ENCODE data around the gene ARFGAP1.
"Not testable (repeated sequence)": the region's sequence is repeated elsewhere in the genome, so short reads cannot be mapped to it uniquely, and the experiment has no call there.

ARFGAP1 gene

DNA sequence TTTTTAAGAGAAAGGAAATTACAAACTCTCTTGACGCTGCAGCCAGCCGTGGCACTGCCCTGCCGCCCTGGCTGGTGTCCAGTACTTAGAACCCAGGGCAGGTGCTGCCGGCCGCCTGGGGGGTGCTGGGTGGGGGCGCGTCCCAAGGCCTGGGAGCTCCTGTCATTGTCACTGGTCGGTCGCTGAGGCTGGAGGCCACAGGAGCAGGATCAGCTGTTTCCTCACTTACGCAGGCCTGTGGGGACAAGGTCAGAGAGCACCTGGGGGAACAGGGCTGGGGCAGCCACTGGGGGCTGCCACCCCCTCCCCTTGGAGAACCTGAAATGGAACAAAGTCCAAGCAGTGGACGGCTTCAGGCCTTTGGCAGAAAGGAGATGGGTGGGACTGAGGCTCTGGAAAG, 31.3 kb upstream of the ARFGAP1 start:
- no peak for DNase-seq

DNA sequence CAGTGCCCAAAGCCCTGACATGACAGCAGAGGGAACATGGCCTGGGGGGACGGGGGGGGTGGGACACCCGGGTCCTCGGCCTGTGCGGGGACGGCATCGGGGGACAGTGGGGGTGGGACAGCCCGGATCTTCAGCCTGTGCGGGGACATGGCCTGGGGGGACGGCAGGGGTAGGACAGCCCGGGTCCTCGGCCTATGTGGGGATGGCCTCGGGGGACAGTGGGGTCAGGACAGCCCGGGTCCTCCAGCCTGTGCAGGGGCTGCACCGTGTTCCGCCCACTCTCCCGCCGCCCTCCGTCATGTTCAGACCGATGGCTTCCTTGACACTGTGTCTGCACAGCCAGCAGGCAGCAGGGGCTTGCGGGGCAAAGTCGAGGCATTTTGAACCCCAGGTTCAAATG, 29.9 kb upstream of the ARFGAP1 start:
- no peak for DNase-seq

DNA sequence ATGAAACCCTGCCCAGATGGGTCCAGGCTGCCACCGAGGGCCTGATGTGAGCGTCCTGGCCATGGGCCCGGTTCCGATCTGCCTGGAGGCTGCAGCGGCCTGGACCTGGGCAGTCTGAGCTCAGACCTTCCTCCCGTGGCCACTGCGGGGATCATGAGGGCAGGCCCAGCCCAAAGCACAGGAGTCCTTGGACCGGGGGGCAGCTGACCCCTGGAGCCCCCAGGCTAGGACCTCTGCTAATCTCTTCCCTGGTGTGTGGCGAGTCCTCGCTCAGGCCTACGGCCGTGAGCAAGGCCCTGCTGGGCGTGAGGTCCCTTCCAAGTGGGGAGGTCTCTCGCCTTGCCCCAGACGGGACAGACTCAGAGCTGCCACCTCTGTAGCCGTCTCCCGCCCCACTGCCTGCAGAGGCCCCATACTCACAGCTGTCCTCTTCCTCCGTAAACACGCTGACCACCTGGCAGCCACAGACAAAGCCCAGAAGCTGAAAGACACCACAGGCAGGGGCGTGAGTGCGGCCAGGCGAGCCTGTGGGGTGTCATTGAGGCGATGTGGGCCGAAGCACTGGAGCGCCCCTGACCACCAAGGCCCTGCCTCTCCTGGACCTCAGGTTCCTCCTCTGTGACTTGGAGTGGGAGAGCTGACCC, 28.9 kb upstream of the ARFGAP1 start:
- DNase-seq: no peak

DNA sequence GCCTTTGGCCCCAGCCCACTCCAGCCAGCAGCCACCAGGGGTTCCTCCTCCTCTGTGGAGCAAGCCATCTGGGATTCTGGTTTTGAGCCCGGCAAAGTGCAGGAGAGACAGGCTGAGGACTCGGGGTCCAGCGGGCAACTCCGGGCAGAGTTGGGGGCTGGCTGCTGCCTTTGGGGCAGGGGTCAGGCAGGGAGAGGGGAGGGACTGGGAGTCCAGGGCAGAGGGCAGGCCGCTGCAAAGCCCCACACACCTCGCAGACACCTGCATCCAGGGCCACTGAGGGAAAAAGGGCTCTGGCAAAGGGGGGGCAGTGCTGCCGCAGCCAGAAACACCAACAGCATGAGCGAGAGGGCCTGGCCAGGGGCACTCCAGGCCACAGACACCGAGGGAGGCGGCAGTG, 28.1 kb upstream of the ARFGAP1 start:
- no peak for DNase-seq

DNA sequence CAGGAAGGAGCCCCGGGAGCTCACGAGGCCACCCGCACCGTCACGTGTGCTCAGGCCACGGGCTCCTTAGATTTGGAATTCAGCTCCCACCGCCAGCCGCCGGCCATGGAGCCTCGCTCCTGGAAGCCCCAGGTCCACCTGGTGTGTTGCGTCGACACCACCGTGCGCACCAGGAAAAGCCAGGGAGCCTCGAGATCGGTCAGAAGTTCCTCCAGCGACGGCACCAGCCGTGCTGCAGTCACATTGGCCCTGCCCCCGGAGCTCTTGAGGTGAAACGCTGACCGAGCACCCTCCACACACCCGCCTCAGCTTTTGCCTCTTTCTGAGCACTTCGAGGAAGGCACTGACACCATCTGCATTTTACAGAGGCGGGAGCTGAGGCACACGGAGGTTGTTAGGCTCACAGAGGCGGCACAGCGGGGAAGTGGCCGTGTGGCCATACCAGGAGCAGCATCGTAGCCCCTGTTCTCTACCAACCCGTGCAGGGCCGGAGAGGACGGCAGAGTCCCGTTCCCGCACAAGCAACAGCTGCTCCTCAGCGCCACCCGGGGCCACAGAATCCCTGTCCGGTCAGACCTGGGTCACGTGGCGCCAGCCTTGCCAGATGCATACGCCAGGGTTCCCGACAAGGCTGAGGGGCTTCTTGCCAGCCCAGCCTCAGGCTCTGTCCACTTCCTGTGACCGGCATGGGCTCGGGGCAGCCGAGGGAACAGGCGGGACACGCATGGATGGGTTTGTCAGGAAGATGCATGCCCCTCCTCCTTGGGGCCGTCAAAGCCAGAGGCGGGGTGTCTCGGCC, 25.9 kb upstream of the ARFGAP1 start:
- no peak for DNase-seq

DNA sequence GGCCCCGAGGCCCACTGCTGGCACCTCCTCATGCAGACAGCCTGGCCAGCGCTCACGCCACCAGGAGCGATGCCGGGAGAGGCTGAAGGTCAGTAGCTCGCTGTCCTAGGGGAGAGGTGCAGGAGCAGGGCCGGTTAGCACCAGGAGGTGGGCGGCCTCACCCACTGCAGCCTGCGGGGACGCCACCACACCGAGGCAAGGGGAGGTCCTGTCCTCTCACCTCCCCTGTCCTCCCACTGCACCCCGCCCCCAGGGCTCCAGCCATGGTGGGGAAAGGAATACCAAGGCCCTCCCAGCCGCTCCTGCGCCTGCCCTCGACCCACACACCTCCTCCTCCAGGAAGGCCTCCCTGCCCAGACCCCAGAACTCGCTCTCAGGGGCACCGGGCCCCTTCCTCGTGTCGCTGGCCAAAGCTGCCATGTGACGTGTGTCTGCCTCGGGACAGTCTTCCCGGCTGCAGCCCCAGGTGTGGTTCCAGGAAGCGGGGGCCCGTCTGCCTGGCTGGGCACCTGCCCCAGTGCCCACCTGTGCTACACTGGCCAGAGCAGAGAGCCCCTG, 24.9 kb upstream of the ARFGAP1 start:
- DNase-seq: no peak

DNA sequence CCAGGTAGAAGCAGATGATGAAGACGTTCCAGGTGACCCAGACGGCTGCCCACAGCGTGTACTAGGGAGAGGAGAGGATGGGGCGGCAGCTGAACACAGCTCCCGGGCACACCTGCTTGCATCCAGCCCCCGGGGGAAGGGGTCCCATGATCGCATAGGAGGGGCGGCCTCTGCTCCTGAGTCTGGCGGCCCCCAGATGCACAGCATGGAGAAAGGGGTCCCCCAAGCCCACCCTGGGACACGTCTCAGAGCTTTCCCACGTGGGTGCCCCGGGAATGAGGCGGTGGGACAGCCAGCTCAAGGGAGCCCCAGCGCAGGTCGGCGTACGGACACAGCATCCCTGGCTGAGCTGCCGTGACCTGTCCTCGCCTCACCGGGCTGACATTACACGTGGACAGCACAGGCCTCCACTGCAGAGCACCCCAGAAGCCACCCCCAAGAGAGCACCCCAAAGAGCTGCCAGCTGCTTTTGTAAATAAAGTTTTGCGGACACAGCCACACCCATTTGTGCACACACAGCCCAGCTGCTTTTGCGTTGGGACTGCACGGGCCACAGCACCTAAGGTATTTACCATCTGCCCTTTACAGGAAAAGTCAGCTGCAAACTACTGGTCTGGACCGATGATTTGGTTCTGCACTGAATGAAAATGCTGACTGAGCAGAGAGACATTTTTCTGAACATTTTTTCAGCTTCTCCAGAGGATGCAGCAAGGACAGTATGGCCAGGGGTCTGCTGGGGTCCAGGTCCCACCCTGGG, 23.6 kb upstream of the ARFGAP1 start:
- no peak for DNase-seq

DNA sequence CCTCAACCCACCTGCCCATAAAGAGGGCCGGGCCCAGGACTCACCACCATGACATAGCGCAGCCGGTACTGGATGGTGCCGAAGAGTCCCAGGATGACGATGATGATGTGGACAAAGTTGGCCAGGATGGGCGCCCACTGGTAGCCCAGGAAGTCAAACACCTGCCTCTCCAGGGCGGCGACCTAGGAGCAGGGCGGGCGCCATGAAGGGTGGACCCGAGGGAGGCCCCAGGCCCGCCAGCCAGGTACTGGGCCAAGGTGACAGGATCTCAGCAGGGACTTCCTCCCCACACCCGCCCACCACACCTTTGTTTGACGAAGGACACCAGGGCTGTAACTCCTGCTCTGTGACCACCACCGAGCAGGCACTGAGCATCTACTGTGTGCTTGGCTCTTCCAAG, 22.7 kb upstream of the ARFGAP1 start:
- no peak for DNase-seq

DNA sequence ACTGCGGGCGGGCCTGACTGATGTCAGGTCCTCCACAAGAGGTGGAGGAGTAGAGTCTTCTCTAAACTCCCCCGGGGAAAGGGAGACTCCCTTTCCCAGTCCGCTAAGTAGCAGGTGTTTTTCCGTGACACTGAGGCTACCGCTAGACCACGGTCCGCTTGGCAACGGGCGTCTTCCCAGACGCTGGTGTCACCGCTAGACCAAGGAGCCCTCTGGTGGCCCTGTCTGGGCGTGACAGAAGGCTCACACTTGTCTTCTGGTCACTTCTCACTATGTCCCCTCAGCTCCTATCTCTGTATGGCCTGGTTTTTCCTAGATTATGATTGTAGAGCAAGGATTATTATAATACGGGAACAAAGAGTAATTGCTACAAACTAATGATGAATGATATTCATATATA, 21.3 kb upstream of the ARFGAP1 start:
- not testable (repeated sequence) for DNase-seq

DNA sequence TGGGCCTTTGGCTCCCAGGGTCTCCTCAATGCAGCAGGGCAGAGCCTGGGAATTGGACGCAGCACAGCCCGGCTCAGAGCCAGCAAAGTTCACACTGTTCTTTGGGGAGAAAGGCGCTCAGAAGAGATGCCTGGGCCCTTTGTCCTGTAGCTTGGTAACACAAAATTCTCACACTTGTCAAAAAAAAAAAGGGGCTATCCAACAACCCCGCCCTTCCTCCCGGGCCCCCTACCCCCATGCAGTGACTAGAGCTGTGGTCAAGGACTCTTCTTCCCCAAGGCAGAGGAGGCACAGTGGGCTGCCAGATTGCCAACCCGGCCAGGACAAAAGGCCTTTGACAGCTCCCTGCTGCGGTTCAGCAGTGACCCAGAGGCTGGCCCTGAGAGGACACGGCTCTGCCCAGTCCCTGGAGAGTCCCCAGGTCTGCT, 20.3 kb upstream of the ARFGAP1 start:
- DNase-seq: no peak

DNA sequence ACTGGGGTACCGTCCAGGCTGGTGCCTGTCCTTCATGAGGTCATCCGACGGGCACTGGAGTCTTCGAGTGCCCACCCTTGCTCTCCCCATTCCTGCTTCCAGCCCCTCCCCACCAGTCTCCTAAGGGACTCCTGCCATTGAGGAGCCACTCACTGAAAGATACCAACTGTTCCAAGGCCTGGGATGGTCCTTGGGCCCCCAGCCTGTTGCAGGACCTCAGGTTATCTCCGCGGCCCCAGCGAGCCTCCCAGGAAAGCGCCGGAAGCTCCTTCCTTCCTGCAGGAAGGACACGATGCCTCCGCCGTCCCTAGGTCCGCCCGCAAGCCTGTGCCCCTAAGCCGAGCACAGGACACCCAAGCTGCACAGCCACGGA, 19.6 kb upstream of the ARFGAP1 start:
- no peak for DNase-seq

DNA sequence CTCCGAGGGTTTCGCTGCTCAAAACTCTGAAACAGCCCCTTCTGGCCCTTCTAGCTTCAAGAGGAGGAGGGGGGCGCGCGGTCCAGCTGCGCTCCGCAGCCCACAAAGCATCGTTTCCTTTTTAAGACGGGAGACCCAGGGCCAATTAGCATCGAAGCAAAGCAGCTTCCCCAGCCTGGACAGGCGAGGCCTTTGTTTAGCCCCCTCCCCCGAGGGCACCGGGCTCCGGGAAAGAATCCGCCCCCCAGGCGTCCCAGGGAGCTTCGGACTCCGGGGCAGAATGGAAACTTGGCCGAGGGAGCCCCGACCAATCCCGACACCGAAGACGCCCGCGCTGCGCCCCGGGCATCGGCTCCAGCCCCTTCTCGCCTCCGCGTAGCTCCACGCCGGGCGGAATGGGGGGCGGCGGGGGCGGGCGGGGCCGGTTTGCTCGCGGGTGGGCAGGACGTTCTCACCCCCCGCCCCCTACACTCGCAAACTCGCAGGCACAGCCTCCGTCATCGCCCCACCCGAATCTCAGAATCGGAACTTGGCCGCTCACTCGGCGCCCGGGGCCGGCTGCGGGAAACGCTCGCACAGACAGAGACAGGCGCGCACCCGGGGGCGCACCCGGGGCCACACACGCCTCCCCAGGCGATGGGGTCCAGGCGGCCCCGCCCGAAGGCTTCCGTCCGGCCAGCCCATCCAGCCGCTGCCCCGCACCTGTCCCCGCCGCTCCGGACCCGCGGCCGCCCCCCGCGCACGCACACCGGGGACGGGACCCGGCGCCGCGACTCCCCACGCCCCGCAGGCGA, 19.0 kb upstream of the ARFGAP1 start:
- DNase-seq: no peak

DNA sequence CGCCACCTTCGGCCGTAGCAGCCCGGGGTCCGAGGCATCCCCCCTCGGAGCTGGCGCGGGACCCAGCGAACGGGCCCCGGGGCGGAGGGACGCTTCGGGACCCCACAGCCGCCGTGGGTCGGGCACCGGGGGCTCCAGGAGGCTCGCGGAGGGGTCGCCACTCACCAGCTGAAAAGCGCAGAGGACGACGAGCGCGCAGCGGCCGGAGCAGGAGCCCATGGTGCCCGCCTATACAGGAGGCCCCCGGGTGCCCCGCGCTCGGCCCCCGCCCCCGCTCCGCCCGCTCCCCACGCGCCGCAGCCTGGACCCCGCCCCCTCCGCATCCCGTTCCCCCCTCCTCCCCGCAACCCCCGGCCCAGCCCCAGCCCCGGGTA, 18.4 kb upstream of the ARFGAP1 start, which contains the start of gene NKAIN4:
Gene NKAIN4 (minus strand): TSS at position 232 of the 374 bp plus-strand sequence. CDS start 13 bp downstream, at position 219.
- DNase-seq: no peak

DNA sequence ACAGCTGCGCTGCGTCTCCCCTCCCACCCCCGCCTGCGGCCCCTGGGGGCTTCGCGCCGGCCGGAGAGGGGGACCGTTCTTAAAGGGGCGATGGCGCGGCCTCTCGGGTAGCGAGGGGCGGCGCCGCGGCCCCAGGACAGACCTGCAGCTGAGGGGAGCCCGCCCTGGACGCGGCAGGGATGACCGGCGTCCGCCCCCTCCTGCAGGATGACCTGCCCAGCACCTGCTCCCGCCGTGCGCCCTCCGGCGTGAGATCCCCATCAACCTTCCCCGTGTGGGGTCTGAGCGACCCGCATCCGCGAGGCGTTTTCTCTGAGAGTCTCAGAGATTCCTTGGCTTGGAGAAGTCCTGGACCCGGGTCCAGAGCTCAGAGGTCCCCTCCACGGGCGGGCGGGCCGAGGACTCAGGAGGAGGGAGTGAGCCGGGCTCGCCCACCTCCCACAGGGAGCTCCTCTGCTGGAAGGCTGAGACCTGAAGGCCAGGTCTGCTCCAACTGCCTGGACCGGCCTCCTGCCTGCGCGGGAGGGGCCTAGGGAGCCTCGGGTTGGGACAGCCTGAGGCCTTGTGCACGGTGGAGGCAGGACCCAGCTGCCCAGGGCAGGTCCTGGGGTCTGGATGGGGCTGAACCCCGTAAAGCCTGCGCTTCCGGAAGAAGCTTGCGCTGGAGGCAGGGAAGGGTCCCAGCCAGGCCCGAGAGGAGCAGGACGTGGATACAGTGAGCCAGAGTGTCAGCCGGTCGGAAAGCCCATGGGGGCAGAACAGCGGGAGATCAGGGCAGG, 17.8 kb upstream of the ARFGAP1 start:
- no peak for DNase-seq

DNA sequence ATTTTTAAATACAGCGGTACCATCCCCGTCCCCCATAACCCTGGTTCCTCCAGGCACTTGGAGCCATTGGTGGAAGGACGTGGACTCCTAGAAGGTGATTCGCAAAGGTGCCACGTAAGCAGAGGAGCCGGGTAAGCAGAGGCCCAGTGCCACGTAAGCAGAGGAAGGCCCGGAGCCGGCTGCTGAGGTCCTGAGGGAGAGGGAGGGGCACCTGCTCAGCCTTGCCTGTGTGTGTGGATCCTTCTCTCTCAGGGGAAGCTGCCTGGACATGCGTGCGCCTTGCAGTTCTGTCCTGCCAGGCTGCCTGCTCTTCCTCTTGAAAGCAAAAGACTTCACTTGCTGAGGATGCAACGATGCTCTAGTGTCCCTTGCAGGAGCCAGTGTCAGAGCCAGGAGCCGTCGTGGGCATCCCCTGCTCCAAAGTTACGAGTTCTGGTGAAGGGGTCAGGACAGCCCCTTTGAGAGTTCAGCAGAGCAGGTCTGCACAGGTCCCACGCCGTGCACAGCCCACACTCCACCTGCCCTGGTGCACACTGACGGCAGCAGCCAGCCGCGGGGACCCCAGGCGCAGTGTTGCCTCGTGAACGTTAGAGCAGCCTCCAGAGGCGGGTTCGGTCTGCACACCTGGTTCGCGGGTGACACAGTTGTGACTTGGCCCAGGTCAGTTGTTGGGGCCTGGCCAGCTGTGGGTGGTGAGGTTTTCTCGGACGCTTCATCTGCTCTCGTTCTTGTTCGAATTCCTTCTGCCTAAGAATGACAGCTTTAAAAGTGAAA, 16.5 kb upstream of the ARFGAP1 start:
- DNase-seq: no peak

DNA sequence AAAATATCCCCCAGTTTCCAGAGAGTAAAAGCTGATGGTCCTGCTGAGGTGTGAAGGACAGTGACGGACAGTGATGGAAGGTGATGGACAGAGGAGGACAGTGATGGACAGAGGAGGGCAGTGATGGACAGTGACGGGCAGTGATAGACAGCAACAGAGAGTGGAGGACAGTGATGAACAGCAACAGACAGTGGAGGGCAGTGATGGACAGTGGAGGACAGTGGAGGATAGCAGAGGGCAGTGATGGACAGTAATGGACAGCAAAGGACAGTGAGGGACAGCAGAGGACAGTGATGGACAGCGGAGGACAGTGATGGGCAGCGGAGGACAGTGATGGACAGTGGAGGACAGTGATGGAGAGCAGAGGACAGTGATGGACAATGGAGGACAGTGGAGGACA, 15.7 kb upstream of the ARFGAP1 start:
- no peak for DNase-seq

DNA sequence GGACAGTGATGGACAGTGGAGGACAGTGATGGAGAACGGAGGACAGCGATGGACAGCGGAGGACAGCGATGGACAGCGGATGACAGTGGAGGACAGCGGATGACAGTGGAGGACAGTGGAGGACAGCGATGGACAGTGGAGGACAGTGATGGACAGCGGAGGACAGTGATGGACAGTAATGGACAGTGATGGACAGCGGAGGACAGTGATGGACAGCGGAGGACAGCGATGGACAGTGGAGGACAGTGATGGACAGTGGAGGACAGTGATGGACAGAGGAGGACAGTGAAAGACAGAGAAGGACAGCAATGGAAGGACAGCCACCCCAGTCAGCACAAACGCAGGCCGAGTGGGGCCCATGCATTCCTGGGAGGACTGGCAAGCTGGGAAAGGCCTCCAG, 15.0 kb upstream of the ARFGAP1 start:
- DNase-seq: no peak

DNA sequence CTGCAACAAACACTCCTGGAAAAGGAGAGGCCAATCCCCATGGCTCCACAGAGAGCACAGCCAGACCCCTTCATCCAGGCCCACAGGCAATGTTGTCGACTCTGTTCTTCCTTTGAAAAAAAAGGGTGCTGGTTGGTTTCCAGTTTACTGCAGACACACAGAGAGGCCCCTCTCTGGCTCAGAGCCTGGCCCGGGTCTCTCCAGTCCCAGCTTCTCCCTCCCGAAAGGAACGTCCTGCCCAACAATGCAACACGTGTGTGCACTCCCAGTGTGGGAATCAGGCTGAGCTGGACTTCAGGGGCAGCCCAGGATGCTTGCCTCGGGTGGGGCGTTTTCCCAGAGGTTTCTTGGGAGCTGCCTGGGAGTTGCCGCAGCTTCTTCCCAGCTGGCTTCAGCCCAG, 13.8 kb upstream of the ARFGAP1 start:
- DNase-seq: no peak

DNA sequence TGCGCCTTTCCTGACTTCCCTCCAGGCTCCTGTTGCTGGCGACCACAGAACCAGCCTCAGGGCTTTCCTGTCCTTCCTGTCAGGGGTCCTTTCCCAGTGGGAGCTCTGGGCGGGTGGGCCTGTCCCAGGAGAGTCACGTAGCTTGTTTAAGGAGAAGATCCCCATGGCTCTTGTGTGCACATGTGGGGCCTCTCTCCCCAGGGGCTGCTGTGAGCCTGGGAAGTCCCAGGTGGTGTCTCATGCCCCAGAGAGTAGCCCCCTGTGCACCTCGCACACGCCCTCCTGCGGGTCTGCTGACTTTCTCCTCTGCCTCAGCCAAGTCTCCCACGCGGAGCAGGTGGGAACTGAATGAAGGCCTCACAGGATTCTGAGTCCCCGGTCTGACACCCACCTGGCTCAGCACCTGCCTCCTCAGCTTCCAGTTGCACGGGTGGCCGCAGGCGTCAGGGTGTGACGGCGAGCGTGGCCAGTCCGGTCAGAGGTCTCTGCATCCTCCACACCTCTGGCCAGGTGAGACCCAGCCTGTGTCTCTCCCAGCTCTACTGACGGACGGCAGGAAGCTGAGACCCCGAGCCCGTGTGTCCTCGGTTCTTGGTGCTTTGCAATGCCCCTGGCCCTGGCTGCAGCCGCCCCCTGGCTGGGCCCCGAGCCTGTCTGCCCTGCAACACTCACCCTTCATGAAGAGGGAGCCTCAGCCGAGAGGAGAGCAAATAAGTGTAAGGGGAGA, 12.7 kb upstream of the ARFGAP1 start:
- DNase-seq: no peak

DNA sequence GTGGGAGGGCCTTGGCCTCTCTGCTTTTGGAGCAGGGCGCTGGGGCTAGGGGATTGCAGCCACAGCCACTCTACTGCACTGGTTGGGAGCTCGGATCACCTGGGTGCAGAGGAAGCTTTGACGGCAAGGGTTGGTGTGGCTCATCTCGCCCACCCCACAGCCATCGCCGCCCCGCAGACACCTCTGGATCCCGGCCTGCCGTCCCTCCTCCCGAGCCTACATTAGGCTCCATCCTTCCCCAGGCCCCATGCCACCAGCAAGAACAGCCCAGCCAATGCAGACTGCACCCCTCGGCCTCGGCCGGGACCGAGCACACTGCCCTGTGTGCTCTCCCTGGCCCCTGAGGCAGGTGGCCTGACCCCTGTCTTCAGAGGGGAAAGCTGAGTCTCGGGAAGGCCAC, 12.1 kb upstream of the ARFGAP1 start:
- no peak for DNase-seq

Measured in hematopoietic multipotent progenitor cell treated with erythropoietin and hydrocortisone succinate and interleukin-3 and kit ligand, for 6 days (in vitro differentiated cells).